ENCODE results near the gene PTK6.

The PTK6 gene

DNA sequence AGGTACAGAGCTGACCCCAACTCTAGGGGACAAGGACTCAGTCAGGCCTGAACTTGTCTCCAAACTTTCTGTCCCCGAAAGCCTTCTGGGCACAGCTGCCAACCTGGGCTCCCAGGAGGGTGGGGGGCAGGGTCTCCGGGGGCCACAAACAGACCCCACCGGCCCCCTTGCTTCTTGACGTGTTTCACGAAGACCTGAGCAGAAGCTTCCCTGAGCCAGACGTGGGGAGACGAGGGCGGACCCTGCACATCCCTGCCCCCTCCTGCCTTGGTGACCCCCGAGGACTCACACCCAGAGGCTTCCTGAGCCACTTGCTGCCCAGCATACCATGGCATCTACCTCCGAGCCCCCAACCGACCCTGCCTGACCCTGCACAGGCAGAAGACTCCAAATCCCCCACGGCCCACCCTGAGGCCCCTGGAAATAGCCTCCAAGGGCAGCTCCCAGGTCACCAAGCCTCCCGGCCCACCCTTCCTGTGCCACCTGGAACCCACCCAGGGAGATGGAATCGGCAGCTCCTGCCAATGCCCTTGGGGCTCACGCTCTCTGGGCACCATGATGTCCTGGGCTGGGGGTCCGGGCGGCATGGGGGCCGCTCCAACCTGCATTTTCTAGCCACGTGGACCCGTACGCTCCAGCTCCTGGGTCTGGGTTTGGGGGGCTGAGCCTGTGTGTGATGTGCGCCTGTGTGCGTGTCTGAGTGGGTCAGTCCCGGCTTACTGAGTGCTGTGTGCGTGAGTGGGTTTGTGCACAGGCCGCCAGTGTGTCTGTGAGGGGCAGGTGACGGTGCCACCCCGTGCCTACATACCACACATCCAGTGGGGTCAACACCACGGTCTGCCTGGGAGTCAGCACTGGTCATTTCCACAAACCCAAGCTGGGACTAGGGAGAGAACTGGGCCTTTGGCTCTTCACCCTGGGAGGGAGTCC lies 2.5 kb upstream of the PTK6 start:
- DNase-seq (ENCODE audit: extremely low spot score): no peak
- ChIA-PET POLR2A (no interaction called here), CTCF (interaction anchor here (0.8 to 4.2 kb wide), 14 partner anchors 11 to 521 kb away, joined by 3 to 35 read pairs (median 5); partner anchors contain the start of genes PPDPF and TPD52L2)
- TF ChIP-seq, protein P1, sequence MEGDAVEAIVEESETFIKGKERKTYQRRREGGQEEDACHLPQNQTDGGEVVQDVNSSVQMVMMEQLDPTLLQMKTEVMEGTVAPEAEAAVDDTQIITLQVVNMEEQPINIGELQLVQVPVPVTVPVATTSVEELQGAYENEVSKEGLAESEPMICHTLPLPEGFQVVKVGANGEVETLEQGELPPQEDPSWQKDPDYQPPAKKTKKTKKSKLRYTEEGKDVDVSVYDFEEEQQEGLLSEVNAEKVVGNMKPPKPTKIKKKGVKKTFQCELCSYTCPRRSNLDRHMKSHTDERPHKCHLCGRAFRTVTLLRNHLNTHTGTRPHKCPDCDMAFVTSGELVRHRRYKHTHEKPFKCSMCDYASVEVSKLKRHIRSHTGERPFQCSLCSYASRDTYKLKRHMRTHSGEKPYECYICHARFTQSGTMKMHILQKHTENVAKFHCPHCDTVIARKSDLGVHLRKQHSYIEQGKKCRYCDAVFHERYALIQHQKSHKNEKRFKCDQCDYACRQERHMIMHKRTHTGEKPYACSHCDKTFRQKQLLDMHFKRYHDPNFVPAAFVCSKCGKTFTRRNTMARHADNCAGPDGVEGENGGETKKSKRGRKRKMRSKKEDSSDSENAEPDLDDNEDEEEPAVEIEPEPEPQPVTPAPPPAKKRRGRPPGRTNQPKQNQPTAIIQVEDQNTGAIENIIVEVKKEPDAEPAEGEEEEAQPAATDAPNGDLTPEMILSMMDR (IDR thresholded peaks at IDR 0.05; ENCODE audit: control extremely low read depth, extremely low read depth, low read depth, missing control alignments): no peak

DNA sequence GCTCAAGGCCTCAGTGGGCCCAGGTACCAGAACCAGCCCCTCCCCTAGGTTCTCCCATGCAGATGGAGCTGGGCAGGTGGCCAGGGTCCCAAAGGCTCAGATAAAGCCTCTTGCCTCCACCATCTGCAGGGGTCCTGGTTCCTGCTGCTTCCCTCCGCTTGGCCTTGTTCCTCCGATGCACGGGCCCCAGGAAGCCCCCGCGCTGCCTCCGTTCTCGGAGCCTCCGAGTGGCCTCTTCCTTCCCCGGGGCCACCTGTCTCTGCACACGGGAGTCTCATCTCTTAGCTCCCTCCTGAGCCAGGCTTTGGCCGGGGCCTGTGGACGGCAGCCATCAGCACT lies 1.9 kb upstream of the PTK6 start:
- no peak for DNase-seq (ENCODE audit: extremely low spot score)
- CTCF ChIA-PET: interaction anchor here (0.8 to 4.2 kb wide), 17 partner anchors 11 to 521 kb away, joined by 3 to 35 read pairs (median 8); partner anchors contain the start of genes HELZ2, PPDPF, SAMD10 and TPD52L2
- POLR2A ChIA-PET: no interaction called here
- TF ChIP-seq, protein P1 (IDR thresholded peaks at IDR 0.05; ENCODE audit: control extremely low read depth, extremely low read depth, low read depth, missing control alignments): no peak

DNA sequence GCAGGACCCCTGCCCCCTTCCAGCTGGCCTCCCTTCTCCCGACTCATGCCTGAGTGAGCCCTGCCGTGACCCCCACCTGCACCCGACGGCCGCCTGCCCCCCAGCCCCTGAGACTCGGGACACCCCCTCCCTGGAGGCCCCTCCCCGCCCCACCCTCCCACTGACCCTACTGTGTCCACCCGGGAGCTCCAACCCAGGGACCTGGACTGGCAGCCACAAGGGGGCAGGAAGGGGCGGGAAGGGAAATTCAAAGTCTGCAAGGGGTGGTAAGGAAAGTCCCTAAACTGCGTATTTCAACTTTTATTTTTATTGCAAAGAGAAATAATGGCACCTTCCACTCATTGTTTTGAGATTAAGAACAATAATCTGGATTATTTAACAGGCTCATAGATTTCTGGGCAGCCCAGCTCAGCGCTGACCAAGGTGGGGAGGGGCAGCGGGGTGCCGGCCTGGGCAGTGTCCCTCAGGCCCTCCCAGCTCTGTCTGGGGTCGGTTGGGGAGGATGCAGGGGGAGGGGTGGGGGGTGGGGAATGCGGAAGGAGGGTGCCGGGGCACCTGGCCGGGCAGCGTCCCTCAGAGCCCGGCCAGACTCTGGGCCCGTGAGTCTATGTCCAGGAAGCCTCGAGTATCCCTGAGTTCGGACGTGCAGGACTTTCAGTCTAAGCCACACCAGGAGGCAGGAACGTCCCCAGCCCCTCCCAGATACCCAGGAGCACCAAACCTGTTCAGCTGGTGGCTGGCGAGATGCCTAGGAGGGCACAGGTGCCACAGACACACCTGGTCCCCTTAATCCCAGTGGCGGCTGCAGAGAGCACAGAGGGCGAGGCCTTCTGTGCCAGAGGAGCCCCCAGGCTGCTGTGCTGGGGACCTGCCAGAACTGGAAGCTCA lies 1.3 kb upstream of the PTK6 start:
- ChIA-PET CTCF (interaction anchor here (0.8 to 4.2 kb wide), 44 partner anchors 8 to 581 kb away, joined by 3 to 35 read pairs (median 4); partner anchors contain the start of genes HELZ2, PPDPF, SAMD10 and SRMS), POLR2A (interaction anchor here (0.5 to 1.4 kb wide), 2 partner anchors 18 to 103 kb away, joined by 4 to 5 read pairs; no protein-coding TSS in a partner anchor)
- DNase-seq (ENCODE audit: extremely low spot score): peak; percentile 55
- TF ChIP-seq, protein P1 (IDR thresholded peaks at IDR 0.05; ENCODE audit: control extremely low read depth, extremely low read depth, low read depth, missing control alignments): peak; percentile 37

DNA sequence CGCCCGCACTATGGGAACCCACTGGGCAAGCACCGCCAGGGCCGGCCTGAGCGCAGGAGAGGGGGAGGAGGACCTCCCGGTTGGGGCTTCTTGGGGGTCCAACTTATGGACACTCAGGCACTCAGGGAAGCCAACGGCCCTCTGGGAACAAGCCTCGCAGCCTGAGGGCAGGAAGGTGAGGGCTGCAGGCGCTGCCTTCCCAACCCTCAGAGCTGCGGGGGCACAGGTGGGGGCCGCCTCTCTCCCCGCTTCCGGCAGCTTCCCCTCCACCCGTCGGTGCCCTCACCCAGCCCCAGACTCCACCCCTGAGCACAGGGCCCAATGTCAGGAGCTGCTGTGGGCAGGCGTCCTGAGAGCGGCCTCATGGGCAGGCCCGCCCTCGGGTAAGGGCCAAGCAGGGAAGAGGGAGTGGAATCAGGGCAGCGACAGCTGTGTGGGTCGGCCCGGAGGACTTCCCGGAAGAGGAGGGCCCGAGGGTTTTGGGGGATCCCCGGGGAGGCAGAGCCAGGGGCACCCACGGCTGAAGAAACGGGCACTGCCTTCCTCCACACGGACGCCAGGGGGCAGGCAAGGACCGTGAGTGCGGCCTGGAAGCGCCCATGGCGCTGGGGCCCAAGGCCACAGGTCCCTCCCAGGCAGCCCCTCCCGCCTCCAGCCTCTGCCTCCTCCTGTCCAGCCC lies 488 bp upstream of the PTK6 start:
- TF ChIP-seq, protein P1 (IDR thresholded peaks at IDR 0.05; ENCODE audit: control extremely low read depth, extremely low read depth, low read depth, missing control alignments): peak; percentile 98
- POLR2A ChIA-PET: interaction anchor here (0.5 to 1.4 kb wide), 3 partner anchors 16 to 104 kb away, joined by 3 to 5 read pairs (median 4); no protein-coding TSS in a partner anchor
- CTCF ChIA-PET: interaction anchor here (0.6 to 4.2 kb wide), 59 partner anchors 9 to 582 kb away, joined by 3 to 35 read pairs (median 4); partner anchors contain the start of genes ABHD16B, ARFRP1, FNDC11 and HELZ2

DNA sequence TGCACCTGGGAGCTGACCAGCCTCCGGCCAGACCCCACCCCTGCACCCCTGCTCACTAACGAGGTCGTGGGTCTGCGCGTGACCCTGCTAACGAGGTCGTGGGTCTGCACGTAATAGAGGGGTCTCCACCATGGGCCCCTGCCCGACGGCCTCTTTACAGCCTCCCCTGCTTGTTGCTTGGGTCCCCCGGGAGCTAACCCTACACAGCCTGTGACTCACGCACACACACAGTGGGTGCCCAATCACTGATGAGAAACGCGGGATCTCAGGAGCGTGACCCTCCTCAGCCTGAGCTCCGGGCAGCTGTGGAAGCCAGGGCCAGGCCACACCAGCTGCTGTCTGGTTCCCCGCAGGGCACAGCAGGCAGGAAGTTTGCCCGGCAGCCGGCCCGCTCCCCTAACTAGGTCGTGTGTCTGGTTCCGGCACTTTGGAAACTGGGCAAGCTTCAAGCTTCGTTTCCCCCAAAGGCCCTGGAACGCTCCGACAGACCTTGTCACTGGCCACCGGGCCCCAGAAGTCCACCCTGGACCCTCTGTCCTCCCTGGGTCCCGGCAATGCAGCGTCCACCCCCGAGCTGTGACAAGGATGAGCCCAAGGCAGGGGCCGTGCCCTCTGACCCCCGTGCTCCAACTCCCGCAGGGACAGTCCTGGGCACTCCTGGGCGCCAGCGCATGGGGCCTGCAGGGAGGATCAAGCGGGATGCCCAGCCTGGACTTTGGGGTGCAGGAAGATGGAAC lies 767 bp downstream of the PTK6 start:
- POLR2A ChIA-PET: interaction anchor here (1.4 kb wide), 1 partner anchor 15 kb away, joined by 3 read pairs; no protein-coding TSS in a partner anchor
- CTCF ChIA-PET: interaction anchor here (1.0 to 4.2 kb wide), 20 partner anchors 8 to 521 kb away, joined by 3 to 35 read pairs (median 6); partner anchors contain the start of genes ARFRP1, FNDC11, PPDPF and PRPF6
- no peak for DNase-seq (ENCODE audit: extremely low spot score)

More for the DNA sequence above, 488 bp upstream of the PTK6 start:
- DNase-seq (ENCODE audit: extremely low spot score): peak; percentile 99

More for the DNA sequence above, 767 bp downstream of the PTK6 start:
- TF ChIP-seq, protein P1 (IDR thresholded peaks at IDR 0.05; ENCODE audit: control extremely low read depth, extremely low read depth, low read depth, missing control alignments): no peak

Data from GM10248 (cell line).